K562 (cell line): Measurements from ENCODE around the gene ANKRD13B. TPM values are rescaled to one million over a fixed set of nuclear protein-coding genes. Genes with fewer than 3 reads are reported as not detected.

Source experiments
- AFF1 ChIP-seq, 2 experiments: fragments of 450-650 bp; IDR thresholded peaks; 2 replicates each; pipeline ENCODE4 v1.6.1; 2018; ENCODE audit warnings: mild to moderate bottlenecking in 2 of 2, low read depth in 1 of 2; ENCODE audit not compliant: partially characterized antibody in 2 of 2
- BRD9 ChIP-seq: fragments of 450-650 bp; IDR thresholded peaks from 2 replicates; pipeline ENCODE4 v1.6.1; 2018; ENCODE audit warnings: low read depth; ENCODE audit not compliant: partially characterized antibody
- CREB1 ChIP-seq, 2 experiments: sonication (generic) in 1 of 2; formaldehyde crosslinking in 1 of 2; IDR thresholded peaks; 2 replicates each; pipeline versions ENCODE4 v1.6.1 to v1.8.0; 2012 to 2022; ENCODE audit warnings: inconsistent platforms in 1 of 2, mild to moderate bottlenecking in 1 of 2, missing genetic modification reagents in 1 of 2, moderate library complexity in 1 of 2
- E2F4 ChIP-seq: sonication (generic); formaldehyde crosslinking; IDR thresholded peaks from 2 replicates; pipeline ENCODE4 v1.8.0; 2022; ENCODE audit warnings: mild to moderate bottlenecking, low read depth, missing genetic modification reagents
- FOXK1 ChIP-seq: sonication (generic); formaldehyde crosslinking; IDR thresholded peaks from 2 replicates; pipeline ENCODE4 v1.8.0; 2022; ENCODE audit warnings: missing genetic modification reagents, mild to moderate bottlenecking, borderline replicate concordance
- HMGN3 ChIP-seq: IDR thresholded peaks from 2 replicates; pipeline ENCODE4 v1.6.1; 2011; ENCODE audit warnings: borderline replicate concordance, low read depth, mild to moderate bottlenecking, mixed read lengths, low read length; ENCODE audit not compliant: insufficient read length; ENCODE audit errors: extremely low read depth
- JUN ChIP-seq, 2 experiments: sonication (generic) in 1 of 2; formaldehyde crosslinking in 1 of 2; IDR thresholded peaks; 2 replicates each; pipeline versions ENCODE4 v1.6.1 to v1.8.0; 2012 to 2022; ENCODE audit warnings: borderline replicate concordance in 2 of 2, mild to moderate bottlenecking in 2 of 2, improper control_type of control experiment in 1 of 2, low read depth in 1 of 2, low read length in 1 of 2, missing genetic modification reagents in 1 of 2
- ZNF121 ChIP-seq: sonication (generic); formaldehyde crosslinking; conservative IDR thresholded peaks from 2 replicates; pipeline ENCODE4 v1.8.0; 2022; ENCODE audit warnings: missing genetic modification reagents
- ZNF146 ChIP-seq: IDR thresholded peaks from one replicate; pipeline ENCODE4 v1.6.1; 2018; ENCODE audit warnings: missing compliant biosample characterization; ENCODE audit not compliant: unreplicated experiment
- ZNF583 ChIP-seq: fragments of 250-450 bp; sonication (Bioruptor Pico); IDR thresholded peaks from 2 replicates; pipeline ENCODE4 v1.4.0; 2020
- ZNF785 ChIP-seq: fragments of 250-450 bp; sonication (Bioruptor Pico); IDR thresholded peaks from 2 replicates; pipeline ENCODE4 v1.4.0; 2020; ENCODE audit warnings: mild to moderate bottlenecking
- polyA plus RNA-seq, 8 experiments: library from polyadenylated mRNA; depleted of rRNA in 4 of 8; stranded (reverse) in 5 of 8; unstranded in 3 of 8; fragments of >200 nt; fragmentation: Nextera tagmentation in 2 of 8; fragmentation: Illumina TruSeq in 1 of 8; extraction: Ambion mirVana in 2 of 8; extraction: Trizol in 1 of 8; gene quantifications; 2 replicates each; pipeline versions ENCODE4 v1.2.1 to v1.2.3, GENCODE V29; 2011 to 2014; ENCODE audit warnings: inconsistent platforms in 1 of 8, missing spikeins in 1 of 8
- total RNA-seq, 7 experiments: library from RNA; depleted of rRNA in 6 of 7; stranded (reverse); fragments of >200 nt in 6 of 7; fragmentation: Illumina TruSeq in 2 of 7; extraction: Trizol in 2 of 7; gene quantifications; 2 replicates each; pipeline versions ENCODE4 v1.2.1 to v1.2.3, GENCODE V29; 2011 to 2021; ENCODE audit warnings: low replicate concordance in 1 of 7
- TF ChIP-seq, protein P1 (sequence below): IDR thresholded peaks from 3 replicates; pipeline ENCODE4 v1.6.1; 2011; ENCODE audit warnings: borderline replicate concordance, mild to moderate bottlenecking, moderate library complexity; ENCODE audit not compliant: insufficient read length; ENCODE audit errors: extremely low read depth
- TF ChIP-seq, protein P2 (sequence below): sonication (generic); formaldehyde crosslinking; IDR thresholded peaks from 2 replicates; pipeline ENCODE4 v1.8.0; 2022; ENCODE audit warnings: missing genetic modification reagents, mild to moderate bottlenecking, borderline replicate concordance
- TF ChIP-seq, protein P3 (sequence below), 2 experiments: fragments of 450-650 bp in 1 of 2; sonication (generic) in 1 of 2; formaldehyde crosslinking; conservative IDR thresholded peaks; 2 replicates each; pipeline versions ENCODE4 v1.4.0 to v1.8.1; 2020 to 2022; ENCODE audit warnings: mild to moderate bottlenecking in 1 of 2, missing genetic modification reagents in 1 of 2

ANKRD13B gene
- total and polyA plus RNA-seq, 9 of the 15 experiments (the other 6 are each of a cell fraction or from before 2014, with no cell fraction given) = 0.15 to 28.1 (median 4.6) TPM

- TF ChIP-seq FOXK1 (no peak), E2F4 (CRISPR knock-in tag) (peak; percentile 79), AFF1 (IDR thresholded peaks at IDR 0.05; ENCODE audit: low read depth in 1 of 2, partially characterized antibody in 2 of 2) (peak in 1 of 2 experiments; percentile 97), ZNF146 (CRISPR knock-in tag) (peak; percentile 31), ZNF583 (no peak), JUN (IDR thresholded peaks at IDR 0.05; ENCODE audit: borderline replicate concordance, low read depth, low read length) (no peak), JUN (CRISPR knock-in tag; IDR thresholded peaks at IDR 0.05; ENCODE audit: borderline replicate concordance) (no peak), CREB1 (IDR thresholded peaks at IDR 0.05) (no peak), CREB1 (CRISPR knock-in tag; IDR thresholded peaks at IDR 0.05) (no peak; the same call in 1 of the 2 replicates), ZNF785 (CRISPR knock-in tag) (no peak), ZNF121 (CRISPR knock-in tag) (no peak), HMGN3 (peak; percentile 21), BRD9 (no peak)
- TF ChIP-seq, protein P1, sequence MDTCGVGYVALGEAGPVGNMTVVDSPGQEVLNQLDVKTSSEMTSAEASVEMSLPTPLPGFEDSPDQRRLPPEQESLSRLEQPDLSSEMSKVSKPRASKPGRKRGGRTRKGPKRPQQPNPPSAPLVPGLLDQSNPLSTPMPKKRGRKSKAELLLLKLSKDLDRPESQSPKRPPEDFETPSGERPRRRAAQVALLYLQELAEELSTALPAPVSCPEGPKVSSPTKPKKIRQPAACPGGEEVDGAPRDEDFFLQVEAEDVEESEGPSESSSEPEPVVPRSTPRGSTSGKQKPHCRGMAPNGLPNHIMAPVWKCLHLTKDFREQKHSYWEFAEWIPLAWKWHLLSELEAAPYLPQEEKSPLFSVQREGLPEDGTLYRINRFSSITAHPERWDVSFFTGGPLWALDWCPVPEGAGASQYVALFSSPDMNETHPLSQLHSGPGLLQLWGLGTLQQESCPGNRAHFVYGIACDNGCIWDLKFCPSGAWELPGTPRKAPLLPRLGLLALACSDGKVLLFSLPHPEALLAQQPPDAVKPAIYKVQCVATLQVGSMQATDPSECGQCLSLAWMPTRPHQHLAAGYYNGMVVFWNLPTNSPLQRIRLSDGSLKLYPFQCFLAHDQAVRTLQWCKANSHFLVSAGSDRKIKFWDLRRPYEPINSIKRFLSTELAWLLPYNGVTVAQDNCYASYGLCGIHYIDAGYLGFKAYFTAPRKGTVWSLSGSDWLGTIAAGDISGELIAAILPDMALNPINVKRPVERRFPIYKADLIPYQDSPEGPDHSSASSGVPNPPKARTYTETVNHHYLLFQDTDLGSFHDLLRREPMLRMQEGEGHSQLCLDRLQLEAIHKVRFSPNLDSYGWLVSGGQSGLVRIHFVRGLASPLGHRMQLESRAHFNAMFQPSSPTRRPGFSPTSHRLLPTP = no peak
- TF ChIP-seq, protein P2, sequence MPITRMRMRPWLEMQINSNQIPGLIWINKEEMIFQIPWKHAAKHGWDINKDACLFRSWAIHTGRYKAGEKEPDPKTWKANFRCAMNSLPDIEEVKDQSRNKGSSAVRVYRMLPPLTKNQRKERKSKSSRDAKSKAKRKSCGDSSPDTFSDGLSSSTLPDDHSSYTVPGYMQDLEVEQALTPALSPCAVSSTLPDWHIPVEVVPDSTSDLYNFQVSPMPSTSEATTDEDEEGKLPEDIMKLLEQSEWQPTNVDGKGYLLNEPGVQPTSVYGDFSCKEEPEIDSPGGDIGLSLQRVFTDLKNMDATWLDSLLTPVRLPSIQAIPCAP = peak; percentile 83; the same call in 1 of the 2 replicates
- TF ChIP-seq, protein P3, sequence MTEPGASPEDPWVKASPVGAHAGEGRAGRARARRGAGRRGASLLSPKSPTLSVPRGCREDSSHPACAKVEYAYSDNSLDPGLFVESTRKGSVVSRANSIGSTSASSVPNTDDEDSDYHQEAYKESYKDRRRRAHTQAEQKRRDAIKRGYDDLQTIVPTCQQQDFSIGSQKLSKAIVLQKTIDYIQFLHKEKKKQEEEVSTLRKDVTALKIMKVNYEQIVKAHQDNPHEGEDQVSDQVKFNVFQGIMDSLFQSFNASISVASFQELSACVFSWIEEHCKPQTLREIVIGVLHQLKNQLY (CRISPR knock-in tag; conservative IDR thresholded peaks at IDR 0.05) = 0 out of 4 replicates have a peak, but pooled peaks of 1 of the 2 experiments have one; percentile 77
Measured at GRCh38 chr17:29593591-29594518, 923 bp downstream of the ANKRD13B start (continued).
